ENCODE measurements around the gene SUSD1. TPM values are rescaled to one million over a fixed set of nuclear protein-coding genes. Genes with fewer than 3 reads are reported as not detected.

The SUSD1 gene
- total and polyA plus RNA-seq, 9 of the 15 experiments (the other 6 are each of a cell fraction or from before 2014, with no cell fraction given): 10.9 to 44.4 (median 36.1) TPM

- no peak for TF ChIP-seq CREB3L1 (IDR thresholded peaks at IDR 0.05; ENCODE audit: borderline replicate concordance, low read depth)
- TF ChIP-seq ZFP1 (CRISPR knock-in tag; IDR thresholded peaks at IDR 0.05): no peak
- TF ChIP-seq CBX1 (IDR thresholded peaks at IDR 0.05; ENCODE audit: low read depth): no peak
- peak; percentile 59; the same call in 1 of the 2 replicates for TF ChIP-seq ZNF592 (IDR thresholded peaks at IDR 0.05)
- TF ChIP-seq ZNF764 (CRISPR knock-in tag; IDR thresholded peaks at IDR 0.05; ENCODE audit: low read depth): no peak
- peak; percentile 86 for TF ChIP-seq DEAF1 (CRISPR knock-in tag; IDR thresholded peaks at IDR 0.05)
- TF ChIP-seq SP1 (CRISPR knock-in tag; IDR thresholded peaks at IDR 0.05): no peak
- TF ChIP-seq TAF9B (IDR thresholded peaks at IDR 0.05; ENCODE audit: partially characterized antibody): no peak
- no peak for TF ChIP-seq XRCC3 (IDR thresholded peaks at IDR 0.05)
- TF ChIP-seq VEZF1 (CRISPR knock-in tag; IDR thresholded peaks at IDR 0.05): no peak
- TF ChIP-seq ZNF134 (CRISPR knock-in tag; conservative IDR thresholded peaks at IDR 0.05): no peak
- no peak for TF ChIP-seq SP2 (IDR thresholded peaks at IDR 0.05; ENCODE audit: extremely low read depth, low read depth, low read length, poor library complexity, severe bottlenecking)
- TF ChIP-seq GATA2 (CRISPR knock-in tag; IDR thresholded peaks at IDR 0.05): no peak
- TF ChIP-seq HIVEP1 (CRISPR knock-in tag; IDR thresholded peaks at IDR 0.05): no peak
- TF ChIP-seq ELF4 (CRISPR knock-in tag; IDR thresholded peaks at IDR 0.05): no peak
- TF ChIP-seq MBD1 (CRISPR knock-in tag; IDR thresholded peaks at IDR 0.05): peak; percentile 25; the same call in 1 of the 2 replicates
- no peak for TF ChIP-seq MIER1 (IDR thresholded peaks at IDR 0.05; ENCODE audit: low read depth)
Observed at GRCh38 chr9:112074250-112075008, 100.7 kb downstream of the SUSD1 start (continued).

Measured in K562 (cell line).